Ascending aorta (tissue), 2 donors: ENCODE data around the gene PIN1. TPM values are rescaled to one million over a fixed set of nuclear protein-coding genes. Genes with fewer than 3 reads are reported as not detected.

Experiments used
- DNase-seq, 2 donors: peaks; one replicate each; pipeline ENCODE4 v3.0.0-alpha.2; 2019; ENCODE audit warnings: low spot score in 2 of 2
- H3K27ac ChIP-seq, 2 donors: fragments of 200-600 bp; sonication (generic); one replicate each; pipeline ENCODE4 v1.5.1; 2016 to 2017; ENCODE audit warnings: mild to moderate bottlenecking in 1 of 2
- H3K27me3 ChIP-seq: fragments of 200-600 bp; sonication (generic); one replicate; pipeline ENCODE4 v1.5.1; 2017
- H3K36me3 ChIP-seq, 2 donors: fragments of 200-600 bp; sonication (generic); one replicate each; pipeline ENCODE4 v1.5.1; 2016
- H3K4me1 ChIP-seq, 2 donors: fragments of 200-600 bp; sonication (generic); one replicate each; pipeline ENCODE4 v1.5.1; 2016 to 2017; ENCODE audit warnings: mild to moderate bottlenecking in 1 of 2
- H3K4me3 ChIP-seq, 2 donors: fragments of 200-600 bp; sonication (generic); one replicate each; pipeline ENCODE4 v1.5.1; 2016 to 2017; ENCODE audit warnings: mild to moderate bottlenecking in 1 of 2
- H3K9me3 ChIP-seq, 2 donors: fragments of 200-600 bp; sonication (generic); one replicate each; pipeline ENCODE4 v1.5.1; 2016
- intact Hi-C: fragments of 100-400 bp; cut with DNase I; formaldehyde crosslinking; loops from one replicate; pipeline ENCODE4 v1.15.1; 2023
- total RNA-seq: library from RNA; depleted of rRNA; stranded (reverse); fragments of >200 nt; gene quantifications from one replicate; pipeline ENCODE4 v1.1.0, GENCODE V29; 2016
- TF ChIP-seq, protein P1 (sequence below), 3 experiments: fragments of 200-600 bp in 2 of 3; fragments of 450-650 bp in 1 of 3; sonication (generic) in 2 of 3; IDR thresholded peaks; one replicate each; pipeline ENCODE4 v1.5.1; 2016 to 2019; ENCODE audit warnings: antibody characterized with exemption in 3 of 3, mild to moderate bottlenecking in 1 of 3, moderate library complexity in 1 of 3

PIN1 gene
- total RNA-seq, 1 donor from 2014 or later, result 50.7 TPM

DNA sequence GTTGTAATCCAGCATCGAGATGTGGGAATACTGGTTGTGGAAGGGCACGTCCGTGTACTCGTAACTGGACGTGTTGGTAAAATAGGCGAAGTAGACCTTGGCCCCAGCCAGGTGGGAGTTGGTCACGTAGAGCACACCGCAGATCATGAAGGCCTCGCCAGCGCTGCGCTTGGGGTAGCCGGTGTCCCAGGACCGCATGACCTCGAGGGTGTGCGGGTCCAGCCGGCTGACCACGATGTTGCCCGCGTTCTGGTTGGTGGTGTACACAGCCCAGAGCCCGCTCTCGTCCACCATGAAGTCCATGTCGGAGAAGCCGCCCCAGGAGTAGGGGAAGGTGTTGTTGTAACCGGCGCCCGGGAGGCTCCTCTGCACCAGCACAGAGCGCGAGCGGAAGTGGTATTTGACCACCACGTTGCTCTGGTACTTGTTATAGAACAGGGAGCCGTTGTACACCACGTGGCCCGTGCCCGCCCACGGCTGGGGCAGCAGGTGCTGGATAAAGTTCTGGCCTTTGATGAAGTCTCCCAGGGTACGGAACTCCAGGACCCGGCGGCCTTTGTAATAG lies 19.2 kb downstream of the PIN1 start:
- peaks cover 2 to 12% of the 10 kb centered on the region in 2 donors for H3K36me3 ChIP-seq
- no peak overlapping the region for H3K27ac ChIP-seq
- no peaks in the 10 kb centered on the region for H3K9me3 ChIP-seq
- intact Hi-C loops, result no loop called here
- TF ChIP-seq, protein P1, sequence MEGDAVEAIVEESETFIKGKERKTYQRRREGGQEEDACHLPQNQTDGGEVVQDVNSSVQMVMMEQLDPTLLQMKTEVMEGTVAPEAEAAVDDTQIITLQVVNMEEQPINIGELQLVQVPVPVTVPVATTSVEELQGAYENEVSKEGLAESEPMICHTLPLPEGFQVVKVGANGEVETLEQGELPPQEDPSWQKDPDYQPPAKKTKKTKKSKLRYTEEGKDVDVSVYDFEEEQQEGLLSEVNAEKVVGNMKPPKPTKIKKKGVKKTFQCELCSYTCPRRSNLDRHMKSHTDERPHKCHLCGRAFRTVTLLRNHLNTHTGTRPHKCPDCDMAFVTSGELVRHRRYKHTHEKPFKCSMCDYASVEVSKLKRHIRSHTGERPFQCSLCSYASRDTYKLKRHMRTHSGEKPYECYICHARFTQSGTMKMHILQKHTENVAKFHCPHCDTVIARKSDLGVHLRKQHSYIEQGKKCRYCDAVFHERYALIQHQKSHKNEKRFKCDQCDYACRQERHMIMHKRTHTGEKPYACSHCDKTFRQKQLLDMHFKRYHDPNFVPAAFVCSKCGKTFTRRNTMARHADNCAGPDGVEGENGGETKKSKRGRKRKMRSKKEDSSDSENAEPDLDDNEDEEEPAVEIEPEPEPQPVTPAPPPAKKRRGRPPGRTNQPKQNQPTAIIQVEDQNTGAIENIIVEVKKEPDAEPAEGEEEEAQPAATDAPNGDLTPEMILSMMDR (IDR thresholded peaks at IDR 0.05), result no peak
- no peak overlapping the region for H3K4me3 ChIP-seq
- no peaks in the 10 kb centered on the region for H3K27me3 ChIP-seq
- DNase-seq, result no peak
- no peaks in the 10 kb centered on the region for H3K4me1 ChIP-seq

DNA sequence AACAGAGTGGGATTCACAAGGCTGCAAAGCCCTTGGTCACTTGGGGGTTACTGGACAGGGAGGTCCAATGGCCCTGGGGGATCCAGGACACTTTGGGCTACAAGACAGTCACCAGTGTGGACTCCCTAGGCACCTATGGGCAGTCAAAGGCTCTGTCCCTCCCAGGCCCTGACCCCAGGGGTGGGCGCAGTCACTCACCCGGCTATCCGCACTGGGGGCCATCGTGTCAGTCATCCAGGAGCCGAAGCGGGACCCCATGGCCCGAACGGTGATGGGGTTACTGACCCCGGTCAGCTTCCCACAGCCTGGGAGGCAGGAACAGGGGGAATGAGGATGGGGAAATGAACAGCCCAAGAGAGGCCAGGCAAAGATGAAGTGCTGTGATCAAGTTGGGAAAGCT lies 21.5 kb downstream of the PIN1 start:
- no peak overlapping the region for H3K27ac ChIP-seq
- no peaks in the 10 kb centered on the region for H3K36me3 ChIP-seq
- no peaks in the 10 kb centered on the region for H3K27me3 ChIP-seq
- H3K4me3 ChIP-seq, result no peak overlapping the region
- no peak for DNase-seq
- intact Hi-C loops, result no loop called here
- no peaks in the 10 kb centered on the region for H3K4me1 ChIP-seq
- H3K9me3 ChIP-seq, result no peaks in the 10 kb centered on the region
- TF ChIP-seq, protein P1 (IDR thresholded peaks at IDR 0.05), result no peak

DNA sequence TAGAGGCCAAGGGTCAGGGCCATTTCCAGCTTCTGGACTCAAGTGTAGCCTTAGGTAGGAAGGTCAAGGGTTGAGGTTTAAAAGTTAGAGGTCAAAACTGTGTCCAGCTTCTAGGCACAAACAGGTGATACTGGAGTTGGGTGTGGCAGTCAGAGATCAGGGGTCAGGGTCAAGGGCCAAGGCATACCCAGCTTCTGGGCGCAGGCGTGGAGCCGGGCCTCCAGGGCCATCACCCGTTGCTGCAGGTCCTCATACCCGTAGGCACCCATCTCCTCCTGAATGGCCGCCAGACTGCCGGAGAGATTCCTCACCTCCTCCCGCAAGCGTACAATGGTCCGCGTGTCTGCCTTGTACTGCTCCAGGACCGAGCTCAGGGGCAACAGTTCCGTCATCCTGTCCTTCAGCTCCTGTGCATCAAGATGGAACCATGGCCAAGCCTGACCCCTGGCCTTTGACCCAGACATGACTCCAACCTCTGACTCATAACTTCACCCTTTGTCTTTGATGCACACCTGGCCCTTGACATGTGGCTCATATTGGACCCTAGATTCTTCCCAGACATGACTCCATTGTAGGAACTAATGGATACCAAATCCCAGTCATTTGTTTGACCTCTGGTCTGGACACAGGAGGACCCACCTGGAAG lies 22.1 kb downstream of the PIN1 start:
- Histone ChIP-seq H3K36me3 (no peaks in the 10 kb centered on the region), H3K27ac (no peak overlapping the region), H3K4me3 (no peak overlapping the region), H3K9me3 (no peaks in the 10 kb centered on the region), H3K27me3 (no peaks in the 10 kb centered on the region), H3K4me1 (no peaks in the 10 kb centered on the region)
- TF ChIP-seq, protein P1 (IDR thresholded peaks at IDR 0.05), result no peak
- intact Hi-C loops, result no loop called here
- DNase-seq, result no peak

DNA sequence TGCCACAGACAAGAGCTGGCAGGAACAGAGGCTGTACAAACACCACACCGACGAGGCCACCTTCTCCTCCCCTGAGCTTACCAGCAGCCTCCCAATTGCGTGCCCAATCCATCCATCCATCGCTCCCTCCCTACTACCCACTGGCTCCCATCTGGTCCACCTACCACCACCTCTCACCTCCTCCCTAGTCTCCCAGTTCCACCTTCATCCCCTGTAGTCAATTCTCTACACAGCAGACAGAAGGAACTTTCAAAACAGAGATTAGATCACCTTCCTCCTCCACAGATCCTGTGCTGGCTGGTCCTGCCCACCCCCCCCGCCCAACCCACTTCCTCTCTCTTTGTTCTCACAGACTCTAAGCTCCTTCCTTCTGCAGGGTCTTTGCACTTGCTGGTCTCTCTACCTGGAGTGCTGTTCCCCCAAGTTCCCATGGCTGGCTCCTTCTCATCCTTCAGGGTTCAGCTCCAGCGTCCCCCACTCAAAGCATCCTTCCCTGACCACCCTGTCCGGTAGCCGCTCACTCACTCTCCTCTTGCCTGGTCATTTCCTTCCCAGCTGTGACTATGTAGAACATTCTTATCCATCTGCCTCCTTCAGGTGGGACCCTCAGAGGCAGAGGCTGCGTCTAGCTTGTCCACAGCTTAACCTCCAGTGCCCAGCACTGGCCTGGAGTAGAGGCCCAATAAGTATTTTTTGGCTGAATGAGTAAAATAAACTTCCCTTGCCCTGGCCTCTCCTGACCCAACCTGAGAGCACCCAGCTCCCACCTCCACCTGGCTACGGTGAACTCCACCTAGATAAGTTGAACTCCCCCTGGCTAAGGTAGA lies 23.0 kb downstream of the PIN1 start:
- H3K27ac ChIP-seq, result no peak overlapping the region
- intact Hi-C loops, result no loop called here
- no peaks in the 10 kb centered on the region for H3K9me3 ChIP-seq
- no peaks in the 10 kb centered on the region for H3K4me1 ChIP-seq
- TF ChIP-seq, protein P1 (IDR thresholded peaks at IDR 0.05), result no peak
- no peaks in the 10 kb centered on the region for H3K27me3 ChIP-seq
- no peaks in the 10 kb centered on the region for H3K36me3 ChIP-seq
- H3K4me3 ChIP-seq, result no peak overlapping the region
- no peak for DNase-seq

DNA sequence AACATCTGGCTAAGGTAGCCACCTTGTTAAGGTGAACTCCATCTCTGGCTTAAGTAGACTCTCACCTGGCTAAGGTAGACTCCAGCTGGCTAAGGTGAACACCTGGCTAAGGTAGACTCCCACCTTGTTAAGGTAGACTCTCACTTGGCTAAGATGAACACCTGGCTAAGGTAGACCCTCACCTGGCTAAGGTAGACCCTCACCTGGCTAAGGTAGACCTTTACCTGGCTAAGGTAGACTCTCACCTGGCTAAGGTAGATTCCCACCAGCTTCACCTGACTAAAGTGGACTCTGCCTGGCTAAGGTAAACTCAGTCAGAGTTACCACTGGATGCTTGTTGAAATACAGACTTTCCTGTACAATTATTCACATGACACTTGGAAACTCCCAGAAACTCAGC lies 23.6 kb downstream of the PIN1 start:
- Histone ChIP-seq H3K36me3 (no peaks in the 10 kb centered on the region), H3K4me1 (no peaks in the 10 kb centered on the region), H3K27me3 (no peaks in the 10 kb centered on the region), H3K27ac (no peak overlapping the region), H3K4me3 (no peak overlapping the region), H3K9me3 (no peaks in the 10 kb centered on the region)
- DNase-seq, result no peak
- intact Hi-C loops, result no loop called here
- TF ChIP-seq, protein P1 (IDR thresholded peaks at IDR 0.05), result no peak
